Trophoblast cell (in vitro differentiated cells and primary cell): Measurements from ENCODE around the gene TXLNG.
"Not testable (repeated sequence)": the region's sequence is repeated elsewhere in the genome, so short reads cannot be mapped to it uniquely, and the experiment has no call there.

Source experiments
- DNase-seq, 2 donors: peaks; one replicate each; pipeline ENCODE4 v3.0.0-alpha.2; 2016
- H2AFZ ChIP-seq: 2 replicates; pipeline ENCODE4 v1.6.1; 2013; ENCODE audit warnings: low read length, moderate library complexity, mild to moderate bottlenecking; ENCODE audit not compliant: insufficient read depth, poor library complexity
- H2AK5ac ChIP-seq: 2 replicates; pipeline ENCODE4 v1.6.1; 2013; ENCODE audit warnings: mild to moderate bottlenecking, low read length
- H2BK120ac ChIP-seq: 2 replicates; pipeline ENCODE4 v1.6.1; 2013; ENCODE audit warnings: low read length, mild to moderate bottlenecking, moderate library complexity; ENCODE audit not compliant: insufficient read depth, poor library complexity
- H2BK12ac ChIP-seq: 2 replicates; pipeline ENCODE4 v1.6.1; 2013; ENCODE audit warnings: mild to moderate bottlenecking, low read length, moderate library complexity
- H2BK5ac ChIP-seq: 2 replicates; pipeline ENCODE4 v1.6.1; 2013; ENCODE audit warnings: low read length, low read depth, moderate library complexity, mild to moderate bottlenecking; ENCODE audit not compliant: poor library complexity
- H3K14ac ChIP-seq: 2 replicates; pipeline ENCODE4 v1.6.1; 2013; ENCODE audit warnings: mild to moderate bottlenecking, low read length
- H3K18ac ChIP-seq: 2 replicates; pipeline ENCODE4 v1.6.1; 2013; ENCODE audit warnings: mild to moderate bottlenecking, low read length
- H3K23ac ChIP-seq: 2 replicates; pipeline ENCODE4 v1.6.1; 2013; ENCODE audit warnings: low read length
- H3K27ac ChIP-seq: 2 replicates; pipeline ENCODE4 v1.5.1; 2013; ENCODE audit warnings: low read depth, mild to moderate bottlenecking, inconsistent platforms, low read length, moderate library complexity
- H3K27me3 ChIP-seq: 2 replicates; pipeline ENCODE4 v1.6.1; 2013; ENCODE audit warnings: inconsistent platforms, mild to moderate bottlenecking, low read length, moderate library complexity; ENCODE audit not compliant: insufficient read depth
- H3K36me3 ChIP-seq, 2 experiments: 1 replicate in 1 of 2; 2 replicates in 1 of 2; pipeline ENCODE4 v1.6.1; 2013; ENCODE audit warnings: low read length in 2 of 2, mild to moderate bottlenecking in 2 of 2, moderate library complexity in 1 of 2; ENCODE audit not compliant: insufficient read depth in 2 of 2, control insufficient read depth in 1 of 2
- H3K4ac ChIP-seq: 2 replicates; pipeline ENCODE4 v1.6.1; 2013; ENCODE audit warnings: low read depth, mild to moderate bottlenecking, low read length, moderate library complexity
- H3K4me1 ChIP-seq, 2 experiments: 1 replicate in 1 of 2; 2 replicates in 1 of 2; pipeline ENCODE4 v1.6.1; 2013; ENCODE audit warnings: low read length in 2 of 2, mild to moderate bottlenecking in 2 of 2, moderate library complexity in 1 of 2; ENCODE audit not compliant: insufficient read depth in 2 of 2, control insufficient read depth in 1 of 2
- H3K4me2 ChIP-seq: 2 replicates; pipeline ENCODE4 v1.6.1; 2013; ENCODE audit warnings: inconsistent platforms, mild to moderate bottlenecking, low read length, moderate library complexity
- H3K4me3 ChIP-seq: 2 replicates; pipeline ENCODE4 v1.5.1; 2013; ENCODE audit warnings: mild to moderate bottlenecking, low read depth, low read length, inconsistent platforms
- H3K79me1 ChIP-seq: one replicate; pipeline ENCODE4 v1.6.1; 2013; ENCODE audit warnings: low read length
- H3K79me2 ChIP-seq: 2 replicates; pipeline ENCODE4 v1.6.1; 2013; ENCODE audit warnings: low read length, mild to moderate bottlenecking; ENCODE audit not compliant: control insufficient read depth, insufficient read depth, poor library complexity
- H3K9ac ChIP-seq: 2 replicates; pipeline ENCODE4 v1.6.1; 2013; ENCODE audit warnings: mild to moderate bottlenecking, low read length
- H3K9me3 ChIP-seq: 2 replicates; pipeline ENCODE4 v1.6.1; 2013; ENCODE audit warnings: low read depth, mild to moderate bottlenecking, control low read depth, inconsistent platforms, low read length; ENCODE audit not compliant: insufficient read depth
- H4K12ac ChIP-seq: 2 replicates; pipeline ENCODE4 v1.6.1; 2013; ENCODE audit warnings: low read depth, mild to moderate bottlenecking, low read length, moderate library complexity
- H4K8ac ChIP-seq: 2 replicates; pipeline ENCODE4 v1.6.1; 2013; ENCODE audit warnings: low read depth, mild to moderate bottlenecking, low read length, moderate library complexity
- H4K91ac ChIP-seq: one replicate; pipeline ENCODE4 v1.6.1; 2013; ENCODE audit warnings: low read depth, mild to moderate bottlenecking, low read length, moderate library complexity
- WGBS: extraction: QIAGEN DNeasy Blood & Tissue Kit; methylation state at CpG from one replicate; pipeline ENCODE4 v1.1.7; 2013; ENCODE audit warnings: missing lambda C conversion rate; ENCODE audit not compliant: insufficient read length, insufficient coverage; ENCODE audit errors: extremely low coverage; 5-methylcytosine and 5-hydroxymethylcytosine counted together

TXLNG gene

DNA sequence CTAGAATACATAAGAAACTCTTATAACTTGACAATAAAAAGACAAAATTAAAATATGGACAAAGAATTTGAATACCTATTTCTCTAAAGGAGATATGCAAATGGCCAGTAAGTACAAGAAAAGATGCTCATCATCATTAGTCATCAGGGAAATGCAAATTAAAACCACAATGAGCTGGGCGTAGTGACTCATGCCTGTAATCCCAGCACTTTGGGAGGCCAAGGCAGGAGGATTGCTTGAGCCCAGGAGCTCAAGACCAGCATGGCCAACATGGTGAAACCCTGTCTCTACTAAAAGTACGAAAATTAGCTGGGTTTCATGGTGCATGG, 69.8 kb downstream of the TXLNG start:
- WGBS = no CpG with 5 or more reads among the region's 2 CpGs
- H3K4ac ChIP-seq, H4K12ac ChIP-seq, H3K9me3 ChIP-seq, H2AFZ ChIP-seq, H3K4me1 ChIP-seq, H3K79me2 ChIP-seq, H2BK12ac ChIP-seq, H3K18ac ChIP-seq, H2BK120ac ChIP-seq, H3K27me3 ChIP-seq, H4K91ac ChIP-seq, H2AK5ac ChIP-seq, H3K14ac ChIP-seq, H3K23ac ChIP-seq, H3K4me3 ChIP-seq, H4K8ac ChIP-seq, H3K27ac ChIP-seq, H2BK5ac ChIP-seq, H3K4me2 ChIP-seq, H3K79me1 ChIP-seq, H3K9ac ChIP-seq: not testable (repeated sequence)
- peaks cover 14 to 18% of the 10 kb centered on the region in 2 experiments for H3K36me3 ChIP-seq
- peak; percentile 19 to 45 for DNase-seq

DNA sequence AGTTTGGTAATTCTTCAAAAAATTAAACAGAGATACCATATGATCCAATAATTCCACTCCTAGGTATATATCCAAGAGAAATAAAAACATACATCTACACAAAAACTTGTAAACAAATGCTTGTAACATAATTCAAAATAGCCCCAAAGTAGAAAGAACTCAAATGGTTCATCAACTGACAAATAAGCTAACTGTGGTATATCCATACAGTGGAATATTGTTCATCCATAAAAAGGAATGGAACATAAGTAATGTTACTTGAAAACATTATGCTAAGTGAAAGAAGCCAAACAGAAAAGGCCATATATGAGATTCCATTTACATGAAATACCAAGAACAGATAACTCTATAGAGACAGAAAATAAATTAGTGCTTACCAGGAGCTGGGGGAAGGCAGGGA, 70.5 kb downstream of the TXLNG start:
- H2BK12ac ChIP-seq = no peak overlapping the region
- H3K4me3 ChIP-seq = no peak overlapping the region
- H3K9ac ChIP-seq = no peak overlapping the region
- H3K79me2 ChIP-seq = no peaks in the 10 kb centered on the region
- H2AK5ac ChIP-seq = no peak overlapping the region
- H3K9me3 ChIP-seq = no peaks in the 10 kb centered on the region
- H3K79me1 ChIP-seq = no peaks in the 10 kb centered on the region
- no peak overlapping the region for H3K4ac ChIP-seq
- H3K4me1 ChIP-seq = no peaks in the 10 kb centered on the region
- no peak overlapping the region for H4K8ac ChIP-seq
- no peak overlapping the region for H3K18ac ChIP-seq
- no peak overlapping the region for H2AFZ ChIP-seq
- no peak overlapping the region for H3K23ac ChIP-seq
- no peak overlapping the region for H4K12ac ChIP-seq
- H2BK120ac ChIP-seq = no peak overlapping the region
- no peak overlapping the region for H4K91ac ChIP-seq
- no peak overlapping the region for H3K14ac ChIP-seq
- no peak overlapping the region for H3K4me2 ChIP-seq
- DNase-seq = no peak
- H3K36me3 ChIP-seq = peaks cover 13 to 24% of the 10 kb centered on the region in 2 experiments
- no peaks in the 10 kb centered on the region for H3K27me3 ChIP-seq
- no peak overlapping the region for H2BK5ac ChIP-seq
- no peak overlapping the region for H3K27ac ChIP-seq

DNA sequence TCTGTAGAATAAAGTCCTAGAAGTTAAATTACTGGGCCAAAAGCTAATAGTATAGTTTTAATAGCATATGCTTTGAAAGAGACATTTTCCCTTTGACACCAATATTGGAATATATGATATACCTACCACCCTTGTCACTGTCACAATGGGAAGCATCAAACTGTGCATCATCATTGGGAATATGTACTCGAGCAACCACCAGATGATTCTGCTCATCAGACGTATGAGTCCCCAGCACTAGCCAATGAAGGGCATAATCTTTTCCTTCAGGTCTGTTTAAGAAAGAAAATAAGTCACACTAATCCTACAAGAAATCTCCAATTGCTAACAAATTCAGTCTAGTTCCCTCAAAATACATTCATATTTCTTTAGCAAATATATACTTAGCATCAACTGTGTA, 76.6 kb downstream of the TXLNG start:
- no CpG with 5 or more reads among the region's 2 CpGs for WGBS
- no peak overlapping the region for H3K4me2 ChIP-seq
- H3K4ac ChIP-seq = no peak overlapping the region
- no peak overlapping the region for H2BK5ac ChIP-seq
- H2AK5ac ChIP-seq = no peak overlapping the region
- DNase-seq = no peak
- H3K4me1 ChIP-seq = no peaks in the 10 kb centered on the region
- H3K36me3 ChIP-seq = peaks cover 3 to 11% of the 10 kb centered on the region in 2 experiments
- H3K23ac ChIP-seq = no peak overlapping the region
- no peak overlapping the region for H3K27ac ChIP-seq
- H4K12ac ChIP-seq = no peak overlapping the region
- H3K14ac ChIP-seq = no peak overlapping the region
- no peak overlapping the region for H3K9ac ChIP-seq
- H2BK120ac ChIP-seq = no peak overlapping the region
- no peak overlapping the region for H2BK12ac ChIP-seq
- no peak overlapping the region for H2AFZ ChIP-seq
- peaks cover 1% of the 10 kb centered on the region for H3K79me2 ChIP-seq
- no peak overlapping the region for H4K8ac ChIP-seq
- no peaks in the 10 kb centered on the region for H3K79me1 ChIP-seq
- no peak overlapping the region for H3K18ac ChIP-seq
- no peaks in the 10 kb centered on the region for H3K27me3 ChIP-seq
- H3K9me3 ChIP-seq = no peaks in the 10 kb centered on the region
- H4K91ac ChIP-seq = no peak overlapping the region
- no peak overlapping the region for H3K4me3 ChIP-seq

DNA sequence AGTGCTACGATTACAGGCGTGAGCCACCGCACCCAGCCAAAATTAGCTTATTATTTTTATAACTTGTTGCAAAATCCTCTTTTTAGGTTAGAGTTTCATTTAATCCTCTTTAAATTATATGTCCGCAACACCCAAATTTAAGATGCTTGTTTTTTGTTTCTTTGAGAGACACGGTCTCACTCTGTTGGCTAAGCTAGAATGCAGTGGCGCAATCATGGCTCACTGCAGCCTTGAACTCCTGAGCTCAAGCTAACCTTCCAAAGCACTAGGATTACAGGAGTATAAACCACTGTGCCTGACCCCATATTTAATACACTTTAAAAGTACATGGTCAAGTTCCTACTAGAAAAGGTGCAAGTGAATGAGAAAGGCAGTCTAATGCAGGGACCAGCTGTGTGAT, 81.7 kb downstream of the TXLNG start:
- no peak overlapping the region for H3K18ac ChIP-seq
- H3K4ac ChIP-seq = peak overlapping the region; percentile 86
- no peak overlapping the region for H4K91ac ChIP-seq
- H3K27me3 ChIP-seq = no peaks in the 10 kb centered on the region
- H3K36me3 ChIP-seq = no peaks in the 10 kb centered on the region
- no peak overlapping the region for H3K14ac ChIP-seq
- H2AK5ac ChIP-seq = no peak overlapping the region
- H2BK12ac ChIP-seq = no peak overlapping the region
- no CpG with 5 or more reads among the region's 6 CpGs for WGBS
- no peak overlapping the region for H3K27ac ChIP-seq
- H3K4me2 ChIP-seq = no peak overlapping the region
- no peak overlapping the region for H2AFZ ChIP-seq
- no peak overlapping the region for H4K12ac ChIP-seq
- no peak overlapping the region for H3K9ac ChIP-seq
- H2BK120ac ChIP-seq = no peak overlapping the region
- peaks cover 14% of the 10 kb centered on the region for H3K79me2 ChIP-seq
- no peak overlapping the region for H2BK5ac ChIP-seq
- no peaks in the 10 kb centered on the region for H3K9me3 ChIP-seq
- H3K79me1 ChIP-seq = peaks cover 8% of the 10 kb centered on the region
- no peak overlapping the region for H4K8ac ChIP-seq
- no peak overlapping the region for H3K4me3 ChIP-seq
- H3K4me1 ChIP-seq = peaks cover 0 to 4% of the 10 kb centered on the region in 2 experiments
- DNase-seq = no peak
- no peak overlapping the region for H3K23ac ChIP-seq

DNA sequence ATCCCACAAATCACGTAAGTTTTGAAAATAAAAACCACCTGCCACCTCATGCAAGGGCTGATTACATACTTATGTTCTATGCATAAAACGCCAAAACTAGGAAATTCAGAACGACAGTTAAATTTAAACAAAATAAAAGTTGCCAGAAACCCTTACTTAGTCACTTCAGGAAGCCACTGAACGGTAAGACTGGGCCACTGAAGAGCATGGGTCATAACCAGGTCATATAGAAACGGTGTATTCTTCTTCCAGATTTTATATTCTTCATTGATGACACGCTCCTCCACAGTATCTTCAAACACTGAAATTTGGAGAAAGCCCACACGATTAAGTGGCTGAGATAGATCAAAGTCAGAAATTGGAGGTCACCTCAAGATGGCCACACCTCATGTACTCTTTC, 82.7 kb downstream of the TXLNG start:
- Histone ChIP-seq H2BK5ac (no peak overlapping the region), H3K27ac (no peak overlapping the region), H2AK5ac (no peak overlapping the region), H3K9ac (no peak overlapping the region), H2BK120ac (no peak overlapping the region), H4K8ac (no peak overlapping the region), H2BK12ac (no peak overlapping the region), H3K36me3 (no peaks in the 10 kb centered on the region), H3K4me2 (peak overlapping the region; percentile 70), H3K18ac (no peak overlapping the region), H3K4me1 (peaks cover 0 to 4% of the 10 kb centered on the region in 2 experiments), H4K91ac (no peak overlapping the region), H3K23ac (no peak overlapping the region), H3K27me3 (no peaks in the 10 kb centered on the region), H3K4ac (peak overlapping the region; percentile 62), H3K4me3 (no peak overlapping the region), H2AFZ (no peak overlapping the region), H4K12ac (no peak overlapping the region), H3K14ac (no peak overlapping the region), H3K79me1 (peaks cover 8% of the 10 kb centered on the region), H3K79me2 (peaks cover 14% of the 10 kb centered on the region), H3K9me3 (no peaks in the 10 kb centered on the region)
- no peak for DNase-seq
- WGBS = no CpG with 5 or more reads among the region's 7 CpGs
